OCI-LY7 (cell line): Measurements from ENCODE around the gene PIGN.

Experiments
- CTCF ChIP-seq: fragments of 200-600 bp; sonication (generic); conservative IDR thresholded peaks from 2 replicates; pipeline ENCODE4 v1.5.1; 2014; ENCODE audit warnings: mild to moderate bottlenecking, antibody characterized with exemption, low read length, moderate library complexity, mixed read lengths
- EZH2phosphoT487 ChIP-seq: fragments of 200-600 bp; sonication (generic); IDR thresholded peaks from 2 replicates; pipeline ENCODE4 v1.6.1; 2018; ENCODE audit warnings: low read depth, borderline replicate concordance, mild to moderate bottlenecking, mixed run types, antibody characterized with exemption, low read length, moderate library complexity, mixed read lengths

- TF ChIP-seq CTCF (no peak), EZH2phosphoT487 (no peak)
Observed at GRCh38 chr18:62028715-62029114, 158.1 kb downstream of the PIGN start.
